Psoas muscle (tissue), 8 donors: ENCODE data around the gene ABHD15. TPM values are rescaled to one million over a fixed set of nuclear protein-coding genes. Genes with fewer than 3 reads are reported as not detected.

Source experiments
- ATAC-seq, 4 donors: fragments of 200-7000 bp; cut with Tn5 transposase; one replicate each; pipeline ENCODE4 v1.9.1; 2020; ENCODE audit warnings: moderate library complexity in 3 of 4, mild to moderate bottlenecking in 2 of 4
- DNase-seq, 2 donors: peaks; one replicate each; pipeline ENCODE4 v3.0.0-alpha.2; 2020
- H3K27ac ChIP-seq: fragments of 200-600 bp; one replicate; pipeline ENCODE4 v1.8.0; 2022
- H3K27me3 ChIP-seq, 3 donors: fragments of 200-600 bp in 1 of 3; one replicate each; pipeline versions ENCODE4 v1.6.1 to v1.8.0; 2013 to 2022; ENCODE audit warnings: low read length in 2 of 3, mild to moderate bottlenecking in 2 of 3, moderate library complexity in 1 of 3; ENCODE audit not compliant: insufficient read depth in 3 of 3
- H3K36me3 ChIP-seq, 2 donors: fragments of 200-600 bp in 1 of 2; one replicate each; pipeline versions ENCODE4 v1.6.1 to v1.8.0; 2013 to 2022; ENCODE audit warnings: low read depth in 1 of 2, mild to moderate bottlenecking in 1 of 2, moderate library complexity in 1 of 2; ENCODE audit not compliant: insufficient read depth in 1 of 2
- H3K4me1 ChIP-seq: fragments of 200-600 bp; one replicate; pipeline ENCODE4 v1.8.0; 2022
- H3K4me3 ChIP-seq: fragments of 200-600 bp; one replicate; pipeline ENCODE4 v1.8.0; 2022; ENCODE audit warnings: mild to moderate bottlenecking
- H3K9me3 ChIP-seq: fragments of 200-600 bp; one replicate; pipeline ENCODE4 v1.8.0; 2022
- WGBS, 3 donors: extraction: QIAGEN DNeasy Blood & Tissue Kit; methylation state at CpG; one replicate each; pipeline versions ENCODE4 v1.1.6 to v1.1.7; 2013; 5-methylcytosine and 5-hydroxymethylcytosine counted together
- intact Hi-C, 2 donors: fragments of 100-400 bp; cut with DNase I; formaldehyde crosslinking; loops; one replicate each; pipeline versions ENCODE4 v1.11.0 to v1.14.2; 2022
- polyA plus RNA-seq, 3 donors: library from polyadenylated mRNA; stranded (reverse); fragments of 200-250 nt; gene quantifications; one replicate each; pipeline ENCODE4 v1.2.3, GENCODE V29; 2013
- total RNA-seq, 4 donors: library from RNA; stranded (reverse); fragmentation: NEBNext Ultra II Directional in 2 of 4; extraction: Animal tissue kit (Norgen Biotek cat#: 25700) in 2 of 4; gene quantifications; one replicate each; pipeline versions ENCODE4 v1.2.1 to v1.2.4, GENCODE V29; 2021 to 2023
- TF ChIP-seq, protein P1 (sequence below): fragments of 200-600 bp; IDR thresholded peaks from one replicate; pipeline ENCODE4 v1.8.0; 2022; ENCODE audit warnings: antibody characterized with exemption
- donor health status: healthy with polysubstance abuse.
- donor health status: DM: no; HTN: no; CAD: no; lungs with moderate emphysema.
- donor health status: Bipolar disorder and iron deficiency.
- donor health status: healthy.
- donor health status: DM: yes; HTN: yes; CAD: no.
- donor health status: DM: no; HTN: no; CAD: no.
- donor health status: DM: no; HTN: no; CAD: no.
- donor health status: DM: yes; HTN: yes; CAD: no.

Gene ABHD15
- total and polyA plus RNA-seq, 7 donors: 1.6 to 7.9 (median 2.6) TPM

DNA sequence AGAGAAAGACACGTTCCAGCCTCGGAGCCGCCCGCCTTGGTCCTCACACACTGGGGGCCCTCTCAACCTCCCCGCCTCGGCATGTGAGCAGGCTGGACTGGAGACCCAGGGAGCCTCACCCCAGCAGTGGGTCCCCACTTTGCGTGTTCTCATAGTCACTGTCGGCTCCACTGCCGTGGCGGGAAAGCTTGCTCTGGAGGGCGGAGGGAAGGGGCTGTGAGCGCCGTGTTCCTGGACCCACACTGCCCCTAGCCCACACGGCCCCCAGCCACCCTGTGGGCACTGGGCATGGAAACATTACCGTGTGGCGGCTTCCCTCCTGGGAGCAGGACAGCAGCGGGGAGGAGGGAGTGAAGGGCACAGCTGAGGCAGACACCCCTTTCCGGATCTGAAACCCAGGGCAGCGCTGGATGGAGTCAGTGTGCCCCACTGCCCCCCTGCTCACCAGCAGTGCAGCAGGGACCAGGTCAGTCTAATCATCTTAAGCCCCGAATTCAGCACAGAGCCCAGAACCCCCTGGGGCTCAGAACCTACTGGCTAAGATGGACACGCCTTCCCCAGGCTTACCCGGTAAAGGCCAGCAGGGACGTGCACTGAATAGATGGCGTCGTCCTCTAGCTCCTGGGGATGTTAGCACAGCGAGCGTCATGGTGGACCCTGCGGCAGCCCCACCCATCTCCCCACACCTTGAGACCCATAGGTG lies 8.8 kb upstream of the ABHD15 start:
- peaks cover 0 to 73% of the 10 kb centered on the region in 2 donors for H3K36me3 ChIP-seq
- intact Hi-C loops: no loop called here
- H3K4me3 ChIP-seq: no peak overlapping the region
- no peaks in the 10 kb centered on the region for H3K9me3 ChIP-seq
- 86 to 92% (median 89%) methylated on average over 28 of the region's 28 CpGs for WGBS, 3 donors
- TF ChIP-seq, protein P1, sequence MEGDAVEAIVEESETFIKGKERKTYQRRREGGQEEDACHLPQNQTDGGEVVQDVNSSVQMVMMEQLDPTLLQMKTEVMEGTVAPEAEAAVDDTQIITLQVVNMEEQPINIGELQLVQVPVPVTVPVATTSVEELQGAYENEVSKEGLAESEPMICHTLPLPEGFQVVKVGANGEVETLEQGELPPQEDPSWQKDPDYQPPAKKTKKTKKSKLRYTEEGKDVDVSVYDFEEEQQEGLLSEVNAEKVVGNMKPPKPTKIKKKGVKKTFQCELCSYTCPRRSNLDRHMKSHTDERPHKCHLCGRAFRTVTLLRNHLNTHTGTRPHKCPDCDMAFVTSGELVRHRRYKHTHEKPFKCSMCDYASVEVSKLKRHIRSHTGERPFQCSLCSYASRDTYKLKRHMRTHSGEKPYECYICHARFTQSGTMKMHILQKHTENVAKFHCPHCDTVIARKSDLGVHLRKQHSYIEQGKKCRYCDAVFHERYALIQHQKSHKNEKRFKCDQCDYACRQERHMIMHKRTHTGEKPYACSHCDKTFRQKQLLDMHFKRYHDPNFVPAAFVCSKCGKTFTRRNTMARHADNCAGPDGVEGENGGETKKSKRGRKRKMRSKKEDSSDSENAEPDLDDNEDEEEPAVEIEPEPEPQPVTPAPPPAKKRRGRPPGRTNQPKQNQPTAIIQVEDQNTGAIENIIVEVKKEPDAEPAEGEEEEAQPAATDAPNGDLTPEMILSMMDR: no peak
- DNase-seq: no peak
- H3K27ac ChIP-seq: no peak overlapping the region
- H3K4me1 ChIP-seq: peaks cover 11% of the 10 kb centered on the region
- no peak for ATAC-seq
- no peaks in the 10 kb centered on the region for H3K27me3 ChIP-seq

GRCh38 chr17:29574732-29575510 lies 8.1 kb upstream of the ABHD15 start:
- WGBS, 3 donors: 71 to 76% (median 73%) methylated on average over 15 to 17 of the region's 17 CpGs
- TF ChIP-seq, protein P1: no peak
- DNase-seq (peak in 1 of 2 donors; percentile 59), ATAC-seq (no peak)
- Histone ChIP-seq H3K4me3 (no peak overlapping the region), H3K36me3 (peaks cover 0 to 67% of the 10 kb centered on the region in 2 donors), H3K9me3 (no peaks in the 10 kb centered on the region), H3K4me1 (peaks cover 11% of the 10 kb centered on the region), H3K27ac (no peak overlapping the region), H3K27me3 (no peaks in the 10 kb centered on the region)
- intact Hi-C loops: no loop called here

DNA sequence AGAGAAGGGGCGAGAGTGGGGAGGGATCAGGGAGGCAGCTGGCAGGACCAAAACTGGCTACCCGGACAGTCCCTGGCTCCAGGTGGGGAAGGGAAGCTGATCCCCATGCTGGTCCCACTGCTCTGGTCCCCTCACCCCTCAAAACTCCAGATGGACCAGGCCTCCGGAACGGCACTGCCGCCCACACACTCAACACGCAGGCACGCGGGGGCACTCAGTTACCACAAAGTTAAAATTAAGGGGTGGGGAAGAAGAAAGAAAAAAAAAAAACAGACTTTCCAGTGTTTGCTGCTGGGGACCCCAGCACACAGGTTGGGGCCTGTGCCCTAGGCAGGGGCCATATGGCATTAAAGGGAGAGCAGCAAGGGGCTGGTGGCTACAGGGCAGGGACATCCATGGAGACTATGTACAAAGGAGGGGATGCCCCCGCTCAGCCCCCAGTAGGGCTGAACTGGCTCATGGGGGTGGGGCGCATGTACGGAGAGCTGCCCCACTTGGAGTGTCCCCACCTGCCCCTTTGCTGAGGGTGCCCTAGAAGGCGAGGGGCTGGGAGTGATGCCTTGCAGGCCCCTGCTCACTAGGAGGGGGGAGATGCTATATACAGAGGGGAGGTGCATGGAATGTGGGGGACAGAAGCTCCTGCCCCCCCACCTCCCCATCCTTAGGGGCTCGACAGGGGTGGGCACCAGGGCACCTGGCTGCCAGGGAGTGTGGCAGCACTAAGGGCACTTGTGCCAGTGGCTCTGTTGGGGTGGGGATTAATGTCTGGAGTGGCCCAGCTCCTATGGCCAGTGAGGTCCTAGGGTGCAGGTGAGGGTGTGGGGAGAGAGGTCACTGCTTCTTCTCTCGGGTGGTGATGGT lies 7.3 kb upstream of the ABHD15 start:
- no peaks in the 10 kb centered on the region for H3K9me3 ChIP-seq
- TF ChIP-seq, protein P1: no peak
- H3K36me3 ChIP-seq: peaks cover 0 to 59% of the 10 kb centered on the region in 2 donors
- no peak overlapping the region for H3K27ac ChIP-seq
- intact Hi-C loops: no loop called here
- H3K4me3 ChIP-seq: no peak overlapping the region
- ATAC-seq (no peak), DNase-seq (no peak)
- 83 to 86% (median 84%) methylated on average over 14 of the region's 14 CpGs for whole genome bisulfite sequencing, 3 donors
- peaks cover 19% of the 10 kb centered on the region for H3K4me1 ChIP-seq
- no peaks in the 10 kb centered on the region for H3K27me3 ChIP-seq

- ATAC-seq: no peak
Observed at GRCh38 chr17:29573558-29573869, 6.7 kb upstream of the ABHD15 start.

More at GRCh38 chr17:29573558-29573869, 6.7 kb upstream of the ABHD15 start:
- TF ChIP-seq, protein P1: no peak
- Histone ChIP-seq H3K27me3 (no peaks in the 10 kb centered on the region), H3K4me1 (peaks cover 19% of the 10 kb centered on the region), H3K4me3 (no peak overlapping the region), H3K36me3 (peaks cover 0 to 53% of the 10 kb centered on the region in 2 donors), H3K9me3 (no peaks in the 10 kb centered on the region), H3K27ac (no peak overlapping the region)
- WGBS, 3 donors: 83 to 86% (median 84%) methylated on average over 6 of the region's 6 CpGs
- no peak for DNase-seq
- intact Hi-C loops: no loop called here
